GM19240 (cell line): ENCODE measurements around the gene BABAM2.

Experiments used
- DNase-seq: peaks from one replicate; pipeline ENCODE4 v3.0.0; 2011; ENCODE audit warnings: low spot score; ENCODE audit not compliant: insufficient read length

BABAM2 gene

DNA sequence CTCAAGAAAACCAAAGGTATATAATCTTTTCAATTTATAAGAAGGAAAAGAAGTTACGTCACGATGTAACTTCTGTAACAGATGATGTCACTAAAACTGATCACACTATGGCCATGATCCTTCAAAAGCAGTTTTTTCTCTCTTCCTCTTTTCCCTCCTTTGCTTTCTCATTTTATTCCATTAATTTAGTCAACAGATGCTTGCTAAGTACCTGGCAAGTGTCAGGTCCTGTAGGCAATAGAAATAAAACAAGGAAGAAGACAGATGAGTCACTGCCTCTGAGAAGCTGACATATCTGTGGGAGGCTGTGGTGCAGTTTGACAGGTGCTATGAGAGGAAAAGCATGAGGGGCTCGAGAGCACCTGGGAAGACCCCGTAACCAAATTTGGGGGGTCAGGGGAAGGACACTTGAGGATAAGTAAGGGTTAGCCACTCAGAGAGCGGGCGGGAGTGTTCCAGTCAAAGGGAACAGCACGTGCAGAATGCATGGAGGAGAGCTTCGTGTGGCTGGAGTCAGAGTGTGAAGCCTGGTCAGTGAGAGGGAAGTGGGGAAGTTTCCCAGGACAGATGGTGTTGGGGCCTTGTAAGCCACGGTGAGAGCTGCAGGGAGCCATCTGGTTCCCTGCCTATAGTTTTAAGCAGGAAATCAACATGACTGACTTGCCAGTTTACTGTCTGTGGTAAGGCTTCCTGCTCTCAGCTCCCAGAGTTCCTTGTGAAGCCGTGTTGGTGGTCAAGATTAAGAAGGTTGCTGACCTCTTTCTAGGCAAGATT is 303.3 kb downstream of the BABAM2 start:
- DNase-seq = no peak

DNA sequence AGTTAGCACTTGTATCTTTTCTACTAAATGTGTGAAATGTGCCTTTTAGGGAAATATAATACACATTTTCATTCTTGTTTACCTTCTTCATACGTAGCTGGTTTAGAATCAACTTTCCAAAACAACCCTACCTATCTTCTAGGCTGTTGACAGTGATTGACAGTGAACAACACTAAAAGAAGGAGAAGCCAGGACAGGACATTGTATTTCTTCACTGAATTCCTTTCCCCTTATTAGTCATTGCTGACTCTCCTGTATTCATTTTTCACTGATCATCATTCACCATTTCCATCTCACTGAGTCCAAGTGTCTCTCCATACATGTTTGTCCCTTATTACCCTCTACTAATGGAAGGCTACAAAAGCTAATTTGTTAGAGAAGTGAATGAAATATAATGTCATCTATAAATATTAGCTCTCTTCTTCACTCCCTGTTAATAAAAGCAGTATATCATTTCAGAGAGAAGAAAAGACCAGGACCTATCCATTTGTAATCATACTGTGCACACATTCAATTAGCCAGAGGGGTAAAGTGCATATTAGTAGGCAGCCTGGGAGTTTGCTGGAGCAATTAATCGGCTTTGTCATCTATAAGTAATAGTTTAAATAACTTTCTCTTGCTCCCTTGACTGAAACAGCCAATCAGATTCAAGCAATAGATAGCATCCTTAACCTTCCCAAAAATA is 309.6 kb downstream of the BABAM2 start:
- no peak for DNase-seq

DNA sequence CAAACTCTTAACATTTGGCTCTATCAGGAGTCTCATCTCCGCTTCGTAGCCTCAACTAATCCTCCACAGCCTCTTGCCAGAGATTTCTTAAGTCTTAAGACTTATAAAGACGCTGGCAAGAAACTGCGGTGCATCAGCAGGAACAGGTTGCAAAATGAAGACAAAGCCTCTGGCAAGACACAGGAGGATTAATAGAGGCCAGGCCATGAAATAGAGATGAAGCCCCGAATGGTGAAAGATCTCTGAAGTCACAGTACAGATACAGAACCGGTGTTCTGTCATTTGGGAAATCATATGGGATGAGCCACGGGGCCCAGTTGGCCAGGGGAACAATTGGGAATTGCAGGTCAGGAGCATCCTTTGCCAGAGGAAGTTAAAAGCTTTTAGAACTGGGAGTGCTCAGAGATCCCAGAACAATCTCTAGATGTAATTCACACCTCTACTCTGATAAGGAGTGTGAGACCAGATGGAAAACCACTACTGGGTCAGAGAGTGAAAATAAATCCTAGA is 311.2 kb downstream of the BABAM2 start:
- no peak for DNase-seq

DNA sequence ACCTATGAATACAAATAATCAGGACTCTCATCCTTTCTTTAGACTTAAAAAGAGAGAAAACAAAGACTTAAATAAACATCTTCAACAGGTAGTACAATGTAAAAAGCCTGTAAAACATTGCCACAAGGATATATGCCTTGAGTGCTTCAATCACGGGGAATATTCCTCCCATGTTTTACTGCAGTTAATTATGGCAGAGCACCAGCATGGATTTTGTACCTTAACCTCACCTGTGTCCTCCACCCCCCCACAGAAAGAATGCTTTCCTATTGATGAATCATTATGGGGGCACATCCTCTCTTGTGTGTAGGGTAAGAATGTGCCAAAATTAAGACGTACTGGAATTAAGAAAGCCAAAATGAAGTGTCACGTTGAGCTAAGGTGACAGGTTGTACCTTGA is 312.2 kb downstream of the BABAM2 start:
- no peak for DNase-seq

DNA sequence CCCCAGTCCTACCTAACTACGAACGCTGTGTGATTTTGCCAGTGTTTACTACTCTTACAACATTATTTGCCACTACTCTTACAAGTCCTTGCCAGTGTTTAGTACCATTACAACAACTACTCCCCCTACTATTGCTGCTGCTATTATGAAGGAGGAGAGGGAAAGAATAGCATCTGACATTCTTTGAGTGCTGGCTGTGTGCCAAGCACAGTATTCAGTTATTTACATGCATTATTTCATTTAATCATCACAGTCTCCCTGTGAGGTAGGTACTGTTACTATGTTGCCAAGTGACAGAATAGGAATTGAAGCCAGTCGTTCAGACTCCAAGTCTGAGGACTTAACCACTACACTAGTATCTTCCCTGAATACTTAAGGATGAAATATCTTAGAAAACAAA is 316.2 kb downstream of the BABAM2 start:
- no peak for DNase-seq

DNA sequence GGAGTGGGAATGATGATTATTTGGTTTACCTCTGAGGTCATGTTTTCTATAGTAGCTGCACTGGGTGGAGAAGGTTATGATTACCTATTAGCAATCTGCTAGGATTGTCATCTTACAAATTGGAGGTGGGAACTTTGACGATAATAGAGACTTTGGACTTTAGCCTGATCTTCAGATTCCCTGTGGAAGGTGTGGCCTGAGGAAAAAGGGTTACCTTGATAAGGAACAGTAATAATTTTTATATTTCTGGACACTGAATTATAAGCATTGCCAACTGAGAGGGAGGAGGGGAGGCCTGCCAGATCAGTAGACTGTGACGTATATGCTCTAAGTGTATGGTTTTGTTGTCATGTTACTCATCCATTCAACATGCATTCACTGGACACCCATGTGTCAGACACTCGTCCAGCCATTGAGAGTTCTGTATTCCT is 318.7 kb downstream of the BABAM2 start:
- DNase-seq = no peak

DNA sequence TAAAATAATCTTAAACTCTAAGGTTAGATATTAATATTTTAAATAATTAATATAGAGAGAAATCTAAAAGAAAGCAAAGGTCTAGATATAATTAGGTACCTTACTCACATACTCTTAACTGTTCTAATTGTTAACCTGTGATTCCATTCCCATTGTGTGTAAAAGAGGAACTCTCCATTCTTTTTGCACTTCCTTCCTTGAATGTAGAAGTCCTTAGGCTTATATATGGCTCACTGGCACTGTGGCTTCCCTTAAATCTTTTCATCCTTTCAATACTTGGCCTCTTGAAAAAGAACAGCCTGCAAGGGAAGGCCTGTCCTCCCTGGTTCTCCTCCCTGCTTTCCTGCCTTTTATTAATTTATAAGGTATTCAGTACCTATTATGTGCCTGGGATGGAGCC is 319.3 kb downstream of the BABAM2 start:
- DNase-seq = no peak

DNA sequence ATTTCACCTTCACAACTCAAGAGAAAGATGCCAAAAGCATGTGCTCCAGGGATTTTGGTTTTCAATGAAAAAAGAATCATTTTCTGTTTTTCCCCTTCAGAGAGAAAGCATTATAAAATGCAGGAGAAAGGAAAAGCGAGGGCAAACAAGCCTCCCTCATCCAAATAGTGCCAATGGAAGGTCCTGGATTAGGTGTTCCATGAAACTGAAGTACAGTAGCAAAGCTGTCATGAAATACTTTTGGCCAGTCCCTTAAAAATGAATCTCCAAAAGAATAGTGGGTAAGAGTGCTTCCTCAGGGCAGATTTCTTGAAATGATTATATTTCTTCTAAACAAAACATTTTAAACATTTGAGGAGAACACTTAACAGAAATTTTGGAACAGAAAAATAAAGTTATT is 320.0 kb downstream of the BABAM2 start:
- no peak for DNase-seq

DNA sequence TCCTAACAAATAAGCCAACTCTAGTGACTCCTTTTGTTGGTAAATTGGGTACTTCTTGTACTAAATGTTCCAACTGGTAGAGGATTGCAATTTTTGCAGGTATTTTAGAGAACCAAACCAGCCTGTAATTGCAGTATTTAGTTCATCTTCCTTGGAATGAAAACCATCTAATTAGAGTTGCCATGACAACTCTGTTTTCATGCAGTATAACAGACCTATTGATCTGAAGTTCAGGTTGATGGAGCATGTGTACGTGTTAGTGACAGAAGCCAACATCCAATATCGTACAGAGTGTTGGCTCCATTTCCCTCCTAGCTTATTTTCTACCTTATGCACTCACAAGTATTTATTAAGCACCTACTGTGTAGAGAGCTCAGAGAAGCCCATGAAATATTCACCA is 325.8 kb downstream of the BABAM2 start:
- DNase-seq = no peak

DNA sequence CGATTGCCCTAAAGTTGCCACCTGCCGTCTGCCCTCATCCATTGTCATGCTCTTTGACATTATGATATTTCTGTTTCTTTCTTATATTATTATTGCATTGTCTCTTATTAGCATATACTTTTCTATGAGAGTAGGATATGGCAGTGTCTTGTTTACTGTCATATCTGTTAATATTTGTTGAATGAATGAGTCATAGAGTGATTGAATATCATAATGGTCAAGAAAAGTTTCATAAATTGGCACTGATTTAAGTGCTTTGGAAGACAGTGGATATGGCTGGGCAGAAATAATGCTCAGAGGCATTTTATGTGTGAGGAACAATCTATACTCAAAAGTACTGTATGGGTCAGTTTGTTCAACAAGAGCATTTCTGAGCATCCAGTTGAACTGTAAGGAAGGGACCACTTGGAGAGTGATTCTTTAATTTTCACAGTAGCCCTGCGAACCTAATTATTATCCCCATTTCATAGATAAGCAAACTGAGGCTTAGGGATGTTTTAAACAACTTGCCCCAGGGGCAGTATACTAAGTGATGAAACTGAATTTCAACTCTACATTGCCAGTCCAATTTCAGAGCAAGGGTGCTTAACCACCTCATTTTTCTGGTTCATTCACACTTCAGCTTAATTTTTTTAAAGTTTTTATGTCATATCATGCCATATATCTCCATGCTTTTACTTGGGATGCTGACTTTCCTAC is 326.7 kb downstream of the BABAM2 start:
- no peak for DNase-seq

DNA sequence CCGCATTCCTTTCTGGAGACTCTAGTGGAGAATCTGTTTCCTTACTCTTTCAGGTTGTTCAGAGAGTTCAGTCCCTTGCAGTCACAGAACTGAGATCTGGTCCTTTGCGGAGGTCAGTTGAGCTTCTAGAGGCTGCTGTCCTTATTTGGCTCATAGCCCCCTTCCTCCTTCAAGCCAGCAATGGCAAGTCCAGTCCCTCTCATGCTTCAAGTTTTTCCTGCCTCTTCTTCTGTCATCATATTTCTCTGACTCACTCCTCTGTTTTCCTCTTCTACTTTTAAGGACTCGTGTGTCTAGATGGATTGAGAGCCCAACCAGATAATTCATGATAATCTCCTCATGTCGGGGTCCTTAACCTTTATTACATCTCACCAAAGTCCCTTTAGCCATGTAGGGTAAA is 328.6 kb downstream of the BABAM2 start:
- no peak for DNase-seq

DNA sequence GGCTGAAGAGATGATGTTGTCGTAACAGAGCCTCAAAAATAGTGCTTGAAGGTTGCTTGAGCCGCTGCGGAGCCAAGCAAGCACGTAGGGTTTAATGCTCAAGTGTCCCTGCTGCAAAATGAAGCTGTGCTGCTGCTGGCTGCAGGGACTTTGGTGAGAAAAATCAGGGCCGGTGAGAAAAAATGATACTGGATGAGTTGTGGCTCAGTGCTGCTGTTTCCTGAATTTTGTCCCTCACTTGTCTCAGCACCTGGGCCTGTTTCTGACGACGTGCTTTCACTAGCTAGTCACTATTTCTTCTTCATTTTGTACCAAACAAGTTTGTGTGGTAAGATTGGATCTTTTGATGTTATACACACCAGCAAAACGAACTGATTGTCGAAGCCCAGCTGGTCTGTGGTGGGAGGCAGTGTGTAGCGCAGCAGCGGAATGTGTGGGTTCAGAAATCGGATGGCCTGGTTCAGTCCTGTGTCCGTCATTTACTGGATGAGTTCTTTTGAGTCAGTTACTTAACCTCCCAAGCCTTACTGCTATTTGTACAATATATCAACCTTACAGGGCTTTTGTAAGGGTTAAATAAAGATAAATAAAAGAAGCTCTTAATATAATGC is 329.3 kb downstream of the BABAM2 start:
- DNase-seq = no peak

DNA sequence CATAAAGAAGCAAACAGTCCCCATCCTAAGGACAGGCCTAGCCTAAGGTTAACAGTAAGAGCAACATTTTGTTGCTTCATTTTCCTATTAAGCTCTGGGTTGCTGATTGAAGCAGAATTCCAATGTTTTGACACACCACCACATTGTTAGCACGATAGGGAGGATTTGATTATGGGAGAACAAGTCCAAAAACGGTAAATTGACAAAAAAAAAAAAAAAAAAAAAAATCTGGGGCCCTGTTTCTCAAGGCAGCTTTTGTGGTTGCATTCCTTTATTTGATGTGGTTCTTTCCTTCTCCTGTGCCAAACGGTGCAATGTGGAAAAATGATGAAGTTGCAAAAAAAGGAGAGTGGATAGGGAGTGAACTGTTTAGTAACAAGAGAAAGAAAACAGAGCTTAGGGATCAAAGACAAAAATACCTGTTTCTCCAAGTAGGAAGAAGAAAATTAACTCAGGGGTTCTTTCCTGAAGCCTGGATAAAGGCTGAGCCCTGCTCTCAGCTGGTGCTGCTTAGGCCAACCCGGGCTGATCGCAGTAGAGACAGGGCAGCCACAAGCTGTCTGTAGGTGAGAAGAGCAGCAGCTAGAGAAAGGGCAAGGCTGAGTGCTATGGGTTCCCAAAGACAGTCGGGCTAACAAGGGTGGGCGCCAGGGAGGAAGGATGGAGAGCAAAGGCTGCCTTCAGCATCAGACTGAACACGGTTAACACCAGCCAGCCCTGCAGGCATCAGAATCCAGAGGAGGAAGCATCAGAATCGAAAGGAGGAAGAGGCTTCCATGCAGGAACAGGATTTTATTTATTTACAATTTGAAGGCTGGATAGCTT is 334.3 kb downstream of the BABAM2 start:
- DNase-seq = no peak

DNA sequence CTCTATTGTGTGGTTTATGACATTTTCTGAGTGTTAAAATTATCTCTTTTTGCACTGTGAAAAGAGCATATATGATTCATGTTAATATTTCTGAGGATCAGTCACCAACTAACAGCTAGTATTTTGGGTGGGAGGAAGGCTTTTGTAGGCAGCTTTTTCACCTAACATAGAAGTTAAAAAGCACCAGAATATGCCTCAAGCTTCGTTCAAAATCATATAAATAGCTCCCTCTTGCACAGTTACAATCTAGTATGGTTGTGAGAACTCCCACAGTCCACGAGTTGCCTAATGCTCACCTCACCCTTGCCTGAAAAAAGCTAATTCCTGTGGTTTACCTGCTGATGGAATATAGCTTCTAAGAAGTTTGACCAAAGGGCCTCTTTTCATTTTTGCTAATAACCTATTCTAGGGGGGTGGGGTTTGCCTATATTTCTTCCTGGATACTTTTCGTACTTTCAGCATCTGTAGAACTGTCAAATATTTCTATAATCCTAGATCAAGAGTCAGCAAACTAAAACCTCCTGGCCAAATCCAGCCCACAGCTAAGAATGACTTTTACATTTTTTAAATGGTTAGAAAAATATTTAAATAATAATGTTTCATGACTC is 335.0 kb downstream of the BABAM2 start:
- DNase-seq = no peak

DNA sequence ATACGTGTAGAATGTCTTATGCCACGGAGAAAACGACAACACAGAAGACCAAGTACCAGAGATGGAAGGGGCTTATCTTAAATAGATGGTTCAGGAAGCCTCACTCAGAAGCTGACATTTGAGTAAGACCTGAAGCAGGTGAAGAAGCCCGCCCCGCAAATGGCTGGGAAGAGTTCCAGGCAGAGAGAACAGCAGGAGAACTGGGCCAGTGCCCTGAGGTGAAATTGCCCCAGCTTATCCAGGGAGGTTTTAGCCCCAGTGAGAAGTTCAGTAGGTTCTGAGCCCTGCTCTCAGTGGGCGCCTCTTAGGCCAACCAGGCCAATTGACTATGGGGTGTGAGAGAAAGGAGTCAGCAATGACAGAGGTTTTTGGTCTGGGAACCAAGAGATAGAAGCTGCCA is 336.0 kb downstream of the BABAM2 start:
- no peak for DNase-seq

DNA sequence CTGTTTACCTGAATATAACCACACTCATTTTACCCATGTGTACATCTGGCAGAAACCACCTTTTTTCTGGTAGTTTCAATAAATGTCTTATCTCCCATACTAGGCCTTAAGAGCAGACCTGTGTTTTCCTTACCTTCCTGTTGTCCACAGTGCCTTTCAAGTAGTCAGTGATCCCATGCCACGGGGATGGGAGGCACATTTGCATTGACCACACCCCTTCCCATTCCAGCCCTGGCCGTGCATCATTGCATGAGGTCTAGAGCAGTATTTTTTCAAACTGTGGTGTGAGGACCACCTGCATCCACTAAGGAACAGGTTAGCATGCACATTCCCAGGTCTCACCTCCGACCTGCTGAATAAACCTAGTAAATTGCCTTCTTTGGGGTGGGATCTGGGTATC is 337.0 kb downstream of the BABAM2 start:
- DNase-seq = no peak

DNA sequence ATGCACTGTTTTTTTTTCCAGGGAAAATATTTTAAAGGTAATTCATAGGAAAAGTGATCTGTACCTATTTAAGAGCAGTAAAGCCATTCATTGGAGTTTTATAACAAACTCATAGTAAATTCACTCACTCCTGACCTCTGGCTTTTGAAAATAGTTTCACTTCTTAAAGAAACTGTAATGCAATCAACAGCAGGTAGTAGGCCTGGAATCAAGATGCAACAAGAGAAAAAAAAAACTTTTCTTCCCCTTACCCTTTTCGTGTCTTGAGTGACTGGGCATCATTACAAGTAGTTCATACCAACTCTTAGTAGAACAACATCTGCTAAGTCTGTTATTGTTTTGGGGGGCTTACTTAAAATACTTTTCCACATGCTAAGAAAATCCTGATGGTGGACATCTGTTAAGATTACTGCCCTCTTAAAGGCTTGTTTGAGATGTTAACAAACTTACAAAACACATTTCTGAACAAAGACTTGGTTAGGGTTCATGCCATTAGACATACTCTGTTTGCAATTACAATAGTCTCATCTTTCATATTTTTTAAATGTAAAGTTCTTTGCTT is 338.0 kb downstream of the BABAM2 start:
- no peak for DNase-seq

DNA sequence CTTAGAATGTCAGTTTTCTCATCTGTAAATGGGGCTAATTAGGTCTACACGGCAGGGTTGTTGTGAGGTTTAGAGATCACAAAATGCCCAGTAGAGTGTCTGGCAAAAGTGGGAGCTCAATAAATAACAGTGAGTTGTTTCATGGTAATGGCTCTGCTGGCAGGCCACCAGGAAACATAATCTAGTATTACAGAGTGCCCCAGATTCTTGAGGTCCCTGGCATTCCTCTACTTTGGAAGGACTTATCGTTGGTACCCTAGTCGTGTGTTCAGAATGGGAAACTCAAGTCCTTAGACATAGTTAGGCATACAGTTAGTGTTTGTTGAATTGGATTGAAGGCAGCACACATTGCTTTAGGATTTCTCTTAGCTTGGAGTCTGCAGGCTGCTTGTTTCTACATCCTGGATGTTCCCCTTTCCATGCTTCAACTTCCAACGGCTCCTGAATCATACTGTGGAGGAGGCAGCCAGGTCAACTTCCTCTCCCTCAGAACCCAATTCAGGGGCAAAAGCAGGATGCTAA is 340.6 kb downstream of the BABAM2 start:
- DNase-seq = no peak

DNA sequence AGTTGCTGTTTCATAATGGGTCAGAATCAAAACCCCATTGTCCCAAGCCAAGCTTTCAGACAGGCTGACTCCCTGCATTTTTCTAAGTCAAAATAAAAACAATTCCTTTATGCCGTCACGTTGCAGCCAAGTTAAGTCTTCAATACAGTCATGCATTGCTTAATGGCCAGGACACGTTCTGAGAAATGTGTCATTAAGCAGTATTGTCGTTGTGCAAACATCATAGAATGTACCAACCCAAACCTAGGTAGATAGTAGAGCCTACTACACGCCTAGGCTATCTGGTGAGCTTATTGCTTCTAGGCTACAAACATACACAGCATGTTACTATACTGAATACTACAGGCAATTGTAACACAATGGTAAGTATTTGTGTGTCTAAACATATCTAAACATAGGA is 341.8 kb downstream of the BABAM2 start:
- no peak for DNase-seq

DNA sequence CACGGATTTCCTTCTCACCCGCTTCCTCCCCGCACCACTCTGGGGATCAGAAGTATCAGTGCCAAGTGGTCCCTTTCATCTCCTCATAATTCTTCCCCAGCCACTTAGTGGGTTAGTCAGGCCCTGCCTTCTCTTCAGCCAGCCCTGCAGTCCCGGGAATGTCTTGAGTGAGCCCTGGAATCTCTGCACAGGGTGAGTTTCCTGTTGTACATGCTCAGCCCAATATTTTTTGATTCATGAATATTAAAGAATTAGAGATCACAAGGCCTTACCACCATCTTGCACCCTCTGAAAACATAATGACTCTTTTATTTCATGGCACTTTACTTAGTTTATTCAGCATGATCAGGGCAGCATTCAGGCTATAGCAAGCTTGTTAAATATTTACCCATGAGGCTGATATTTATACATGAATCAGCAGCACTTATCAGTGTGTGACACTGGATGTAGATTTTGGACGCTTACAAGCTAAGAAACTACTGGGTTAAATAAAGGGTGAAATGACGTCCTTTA is 342.7 kb downstream of the BABAM2 start:
- no peak for DNase-seq
